ENCODE results near the gene LILRA1. TPM values are rescaled to one million over a fixed set of nuclear protein-coding genes. Genes with fewer than 3 reads are reported as not detected.

The LILRA1 gene
- polyA plus RNA-seq, 3 donors = 88.5 to 151 (median 141) TPM

- Mint-ChIP-seq H3K27ac (peak overlapping the region in 1 of 7 donors; percentile 38), H3K9me3 (peaks cover 0 to 2% (median 0%) of the 10 kb centered on the region in 7 donors), H3K4me1 (peaks cover 35% of the 10 kb centered on the region), H3K36me3 (peaks cover 60 to 62% of the 10 kb centered on the region in 2 donors), H3K4me3 (no peak overlapping the region), H3K27me3 (ENCODE audit: low read depth in 3 of 3) (peaks cover 0 to 4% (median 3%) of the 10 kb centered on the region in 3 donors)
- TF ChIP-seq, protein P1, sequence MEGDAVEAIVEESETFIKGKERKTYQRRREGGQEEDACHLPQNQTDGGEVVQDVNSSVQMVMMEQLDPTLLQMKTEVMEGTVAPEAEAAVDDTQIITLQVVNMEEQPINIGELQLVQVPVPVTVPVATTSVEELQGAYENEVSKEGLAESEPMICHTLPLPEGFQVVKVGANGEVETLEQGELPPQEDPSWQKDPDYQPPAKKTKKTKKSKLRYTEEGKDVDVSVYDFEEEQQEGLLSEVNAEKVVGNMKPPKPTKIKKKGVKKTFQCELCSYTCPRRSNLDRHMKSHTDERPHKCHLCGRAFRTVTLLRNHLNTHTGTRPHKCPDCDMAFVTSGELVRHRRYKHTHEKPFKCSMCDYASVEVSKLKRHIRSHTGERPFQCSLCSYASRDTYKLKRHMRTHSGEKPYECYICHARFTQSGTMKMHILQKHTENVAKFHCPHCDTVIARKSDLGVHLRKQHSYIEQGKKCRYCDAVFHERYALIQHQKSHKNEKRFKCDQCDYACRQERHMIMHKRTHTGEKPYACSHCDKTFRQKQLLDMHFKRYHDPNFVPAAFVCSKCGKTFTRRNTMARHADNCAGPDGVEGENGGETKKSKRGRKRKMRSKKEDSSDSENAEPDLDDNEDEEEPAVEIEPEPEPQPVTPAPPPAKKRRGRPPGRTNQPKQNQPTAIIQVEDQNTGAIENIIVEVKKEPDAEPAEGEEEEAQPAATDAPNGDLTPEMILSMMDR (IDR thresholded peaks at IDR 0.05) = no peak
- Histone ChIP-seq H2AFZ (ENCODE audit: insufficient read depth, low read depth, low read length, poor library complexity, severe bottlenecking) (no peak overlapping the region), H3K36me3 (replicated peaks in 1 of 2; ENCODE audit: control insufficient read depth in 1 of 2, insufficient read depth in 2 of 2, low read length in 2 of 2) (peaks cover 51 to 65% of the 10 kb centered on the region in 2 donors), H3K27me3 (ENCODE audit: control insufficient read depth in 2 of 2, insufficient read depth in 2 of 2, low read length in 2 of 2) (no peaks in the 10 kb centered on the region), H3K27ac (ENCODE audit: low read depth in 1 of 2, low read length in 2 of 2) (no peak overlapping the region), H3K4me2 (replicated peaks; ENCODE audit: extremely low read depth, low read length, poor library complexity, severe bottlenecking) (no peak overlapping the region), H3K4me3 (replicated peaks in 1 of 3; ENCODE audit: low read depth in 2 of 3, low read length in 3 of 3) (no peak overlapping the region), H4K20me1 (ENCODE audit: insufficient read depth, low read length) (peaks cover 51% of the 10 kb centered on the region), H3K9ac (ENCODE audit: insufficient read depth, low read length, poor library complexity, severe bottlenecking) (no peak overlapping the region), H3K9me3 (replicated peaks in 1 of 2; ENCODE audit: control insufficient read depth in 1 of 2, insufficient read depth in 1 of 2, low read length in 2 of 2) (no peaks in the 10 kb centered on the region), H3K4me1 (ENCODE audit: control insufficient read depth in 1 of 2, insufficient read depth in 2 of 2, low read length in 2 of 2) (peaks cover 9 to 34% of the 10 kb centered on the region in 2 donors), H3K79me2 (ENCODE audit: insufficient read depth, low read length) (peaks cover 14% of the 10 kb centered on the region)
- 100% methylated on average over 1 of the region's 5 CpGs for WGBS (ENCODE audit: insufficient coverage)
- intact Hi-C loops (cut with micrococcal nuclease) = no loop called here
- DNase-seq = peak in 1 of 3 donors; percentile 16
Observed at GRCh38 chr19:54600212-54600611, 6.8 kb downstream of the LILRA1 start.

DNA sequence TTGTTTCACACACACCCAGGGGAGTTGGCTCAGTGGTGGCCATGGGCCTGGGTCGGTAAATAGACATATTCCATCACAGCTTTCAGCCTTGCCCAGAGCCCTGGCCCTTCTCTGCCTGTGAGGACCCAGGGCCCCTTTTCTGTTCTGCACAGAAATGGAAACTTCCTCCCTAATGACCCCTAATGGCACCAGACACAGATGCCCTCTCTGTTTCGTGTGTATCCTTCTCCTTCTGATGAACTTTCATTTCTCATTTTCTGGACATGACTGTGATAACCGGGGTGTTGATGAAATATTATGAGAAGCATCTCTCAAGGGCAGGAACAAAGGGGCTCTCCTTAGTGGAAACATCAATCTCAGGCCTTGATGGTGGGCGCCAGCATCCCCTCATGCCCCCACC, 12.8 kb downstream of the LILRA1 start:
- peaks cover 53% of the 10 kb centered on the region for H3K4me1 Mint-ChIP-seq
- peaks cover 0 to 3% (median 0%) of the 10 kb centered on the region in 7 donors for H3K9me3 Mint-ChIP-seq
- Histone ChIP-seq H2AFZ (ENCODE audit: insufficient read depth, low read depth, low read length, poor library complexity, severe bottlenecking) (no peak overlapping the region), H3K4me3 (replicated peaks in 1 of 3; ENCODE audit: low read depth in 2 of 3, low read length in 3 of 3) (peak overlapping the region in 1 of 3 experiments; percentile 56), H3K4me1 (ENCODE audit: control insufficient read depth in 1 of 2, insufficient read depth in 2 of 2, low read length in 2 of 2) (peaks cover 49 to 64% of the 10 kb centered on the region in 2 donors), H3K4me2 (replicated peaks; ENCODE audit: extremely low read depth, low read length, poor library complexity, severe bottlenecking) (peak overlapping the region; percentile 32), H3K9me3 (replicated peaks in 1 of 2; ENCODE audit: control insufficient read depth in 1 of 2, insufficient read depth in 1 of 2, low read length in 2 of 2) (no peaks in the 10 kb centered on the region), H3K9ac (ENCODE audit: insufficient read depth, low read length, poor library complexity, severe bottlenecking) (peak overlapping the region; percentile 65), H3K36me3 (replicated peaks in 1 of 2; ENCODE audit: control insufficient read depth in 1 of 2, insufficient read depth in 2 of 2, low read length in 2 of 2) (peaks cover 5 to 10% of the 10 kb centered on the region in 2 donors), H3K27me3 (ENCODE audit: control insufficient read depth in 2 of 2, insufficient read depth in 2 of 2, low read length in 2 of 2) (no peaks in the 10 kb centered on the region), H3K27ac (ENCODE audit: low read depth in 1 of 2, low read length in 2 of 2) (peak overlapping the region; percentile 86 to 96), H4K20me1 (ENCODE audit: insufficient read depth, low read length) (no peaks in the 10 kb centered on the region), H3K79me2 (ENCODE audit: insufficient read depth, low read length) (no peaks in the 10 kb centered on the region)
- H3K36me3 Mint-ChIP-seq = peaks cover 20 to 21% of the 10 kb centered on the region in 2 donors
- DNase-seq = peak; percentile 67 to 79 (median 78)
- H3K4me3 Mint-ChIP-seq = peak overlapping the region; percentile 28 to 92
- H3K27ac Mint-ChIP-seq = peak overlapping the region; percentile 93 to 97 (median 96)
- WGBS (ENCODE audit: insufficient coverage) = 40% methylated on average over 1 of the region's 4 CpGs
- intact Hi-C loops (cut with micrococcal nuclease) = loop anchor here in 1 of 2 donors (5.0 kb wide), 1 partner anchor 34 kb away; the partner anchor contains the start of gene LILRA2
- TF ChIP-seq, protein P1 (IDR thresholded peaks at IDR 0.05) = no peak
- H3K27me3 Mint-ChIP-seq (ENCODE audit: low read depth in 3 of 3) = peaks cover 0 to 3% (median 1%) of the 10 kb centered on the region in 3 donors

All from CD14-positive monocyte (primary cell).